Immature natural killer cell (primary cell): Measurements from ENCODE around the gene SPRY4. TPM values are rescaled to one million over a fixed set of nuclear protein-coding genes. Genes with fewer than 3 reads are reported as not detected.

Experiments
- DNase-seq, 3 donors: peaks; one replicate each; pipeline ENCODE4 v3.0.0; 2022; ENCODE audit warnings: mixed read lengths in 1 of 3
- H3K27ac Mint-ChIP-seq, 6 donors: one replicate each; pipeline ENCODE4 v1.8.0; 2020; ENCODE audit warnings: mixed read lengths in 6 of 6, mild to moderate bottlenecking in 5 of 6, inconsistent platforms in 4 of 6, moderate library complexity in 3 of 6
- H3K27me3 Mint-ChIP-seq, 3 donors: one replicate each; pipeline ENCODE4 v1.8.0; 2020 to 2021; ENCODE audit warnings: low read depth in 3 of 3, mild to moderate bottlenecking in 3 of 3, mixed read lengths in 3 of 3, moderate library complexity in 3 of 3, inconsistent platforms in 1 of 3
- H3K36me3 Mint-ChIP-seq, 3 donors: one replicate each; pipeline ENCODE4 v1.8.0; 2020; ENCODE audit warnings: mixed read lengths in 3 of 3, inconsistent platforms in 2 of 3, mild to moderate bottlenecking in 2 of 3
- H3K4me1 Mint-ChIP-seq, 2 donors: one replicate each; pipeline ENCODE4 v1.8.0; 2020; ENCODE audit warnings: inconsistent platforms in 2 of 2, mild to moderate bottlenecking in 2 of 2, mixed read lengths in 2 of 2, moderate library complexity in 1 of 2
- H3K4me3 Mint-ChIP-seq, 5 donors: one replicate each; pipeline ENCODE4 v1.8.0; 2020; ENCODE audit warnings: mild to moderate bottlenecking in 5 of 5, mixed read lengths in 5 of 5, inconsistent platforms in 3 of 5, moderate library complexity in 3 of 5
- H3K9me3 Mint-ChIP-seq, 6 donors: one replicate each; pipeline ENCODE4 v1.8.0; 2020; ENCODE audit warnings: mild to moderate bottlenecking in 6 of 6, mixed read lengths in 6 of 6, inconsistent platforms in 4 of 6, moderate library complexity in 3 of 6
- polyA plus RNA-seq, 3 donors: library from polyadenylated mRNA; unstranded; fragments of 300-500 nt; fragmentation: Illumina TruSeq; gene quantifications; one replicate each; pipeline ENCODE4 v1.2.3, GENCODE V29; 2021

The SPRY4 gene
- polyA plus RNA-seq, 3 donors from 2014 or later, result not detected

DNA sequence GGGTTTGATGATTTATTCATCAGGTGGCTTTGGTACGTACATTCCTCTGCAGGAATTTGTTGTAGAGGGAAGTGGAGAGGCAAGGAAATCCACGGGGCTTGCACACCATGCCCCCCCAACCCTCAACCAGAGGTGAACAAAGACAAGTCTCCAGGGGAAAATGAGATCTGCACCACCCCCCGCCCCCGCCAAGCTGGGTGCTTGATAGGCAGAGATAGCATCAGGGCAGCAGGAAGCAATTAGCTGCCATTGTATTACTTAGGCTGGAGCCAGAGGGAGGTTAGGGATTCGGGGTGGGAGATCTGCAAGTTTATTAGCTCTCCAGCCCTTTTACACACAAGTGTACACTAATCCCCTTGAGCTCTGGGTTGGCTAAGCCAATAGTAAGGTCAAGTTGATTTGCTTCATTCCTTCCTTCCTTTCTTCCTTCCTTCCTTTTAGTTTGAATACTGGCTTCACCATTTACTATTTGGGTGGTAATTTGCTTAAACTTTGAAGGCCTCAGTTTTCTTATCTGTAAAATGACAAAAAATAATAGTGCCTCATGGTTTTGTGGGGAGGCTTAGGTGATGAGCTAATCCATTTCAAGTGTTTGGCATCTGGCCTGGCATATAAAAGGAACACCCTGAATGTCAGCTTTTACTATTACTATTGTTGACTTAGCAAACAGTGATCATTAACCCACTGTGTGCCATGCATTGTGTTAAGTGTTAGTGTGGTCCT lies 34.1 kb downstream of the SPRY4 start:
- peaks cover 2 to 5% (median 3%) of the 10 kb centered on the region in 3 donors for H3K27me3 Mint-ChIP-seq
- H3K4me1 Mint-ChIP-seq, result peaks cover 28 to 35% of the 10 kb centered on the region in 2 donors
- no peaks in the 10 kb centered on the region for H3K9me3 Mint-ChIP-seq

DNA sequence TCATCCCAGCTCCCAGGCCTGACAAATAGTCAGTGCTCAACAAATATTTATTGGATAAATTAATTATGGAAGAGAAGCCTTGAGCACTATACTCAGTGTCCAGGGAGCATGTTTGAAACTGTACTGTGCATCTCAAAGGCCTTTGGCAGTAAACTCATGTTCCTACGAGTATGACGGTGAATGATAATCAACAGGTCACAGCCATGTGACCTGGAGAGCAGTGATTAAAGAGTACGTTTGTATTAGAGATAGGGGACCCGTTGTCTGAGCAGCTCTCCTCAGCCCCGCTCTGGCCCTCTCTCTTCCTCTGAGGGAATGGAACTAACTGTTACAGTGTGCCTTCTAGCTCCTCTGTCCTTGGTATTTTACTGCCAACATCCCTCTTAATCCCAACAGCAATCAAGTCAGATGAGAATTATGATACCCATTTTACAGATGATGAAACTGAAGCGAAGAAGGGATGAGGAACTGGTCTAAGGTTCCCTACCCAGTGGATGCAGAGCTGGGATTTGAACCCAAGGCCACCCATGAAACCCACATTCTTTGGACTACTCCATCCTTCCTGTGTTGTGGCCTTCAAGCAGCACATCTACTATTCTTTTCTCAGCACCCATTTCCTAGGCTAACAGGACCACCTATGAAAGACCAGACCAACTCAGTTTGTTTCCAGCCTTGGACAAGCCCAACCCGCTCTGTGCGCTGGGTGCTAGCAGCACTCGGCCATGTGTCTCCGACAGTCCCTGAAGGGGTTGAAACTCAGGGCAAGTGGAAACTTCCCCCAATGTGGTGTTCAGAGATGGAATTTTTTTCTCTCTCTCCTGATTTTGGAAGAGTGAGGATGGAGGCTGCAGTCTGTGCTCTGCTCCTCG lies 34.9 kb downstream of the SPRY4 start:
- Mint-ChIP-seq H3K36me3 (peaks cover 0 to 5% (median 0%) of the 10 kb centered on the region in 3 donors), H3K27ac (no peak overlapping the region), H3K27me3 (peaks cover 0 to 3% (median 2%) of the 10 kb centered on the region in 3 donors), H3K4me1 (peaks cover 22 to 30% of the 10 kb centered on the region in 2 donors), H3K4me3 (no peak overlapping the region), H3K9me3 (no peaks in the 10 kb centered on the region)
- DNase-seq, result no peak

More for the DNA sequence above, 34.1 kb downstream of the SPRY4 start:
- H3K27ac Mint-ChIP-seq, result no peak overlapping the region
- DNase-seq, result no peak
- no peak overlapping the region for H3K4me3 Mint-ChIP-seq
- peaks cover 0 to 5% (median 0%) of the 10 kb centered on the region in 3 donors for H3K36me3 Mint-ChIP-seq

DNA sequence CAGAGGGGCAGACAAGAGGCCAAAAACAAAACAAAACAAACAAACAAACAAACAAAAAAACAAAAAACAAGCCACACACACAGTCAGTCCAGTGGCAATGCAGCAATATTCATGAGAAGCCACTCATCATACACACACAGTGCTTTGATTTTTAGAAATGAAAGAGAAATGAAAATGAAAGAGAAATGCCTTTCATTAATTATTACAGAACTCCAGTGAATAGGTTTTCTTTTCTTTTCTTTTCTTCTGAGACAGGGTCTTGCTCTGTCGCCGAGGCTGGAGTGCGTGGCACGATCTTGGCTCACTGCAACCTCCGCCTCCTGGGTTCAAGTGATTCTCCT lies 36.9 kb downstream of the SPRY4 start:
- Mint-ChIP-seq H3K4me1 (peaks cover 22 to 24% of the 10 kb centered on the region in 2 donors), H3K4me3 (peak overlapping the region; percentile 48 to 71 (median 57)), H3K27ac (peak overlapping the region in 5 of 6 donors; percentile 16 to 78 (median 57)), H3K27me3 (peaks cover 0 to 3% (median 2%) of the 10 kb centered on the region in 3 donors), H3K36me3 (peaks cover 0 to 5% (median 0%) of the 10 kb centered on the region in 3 donors), H3K9me3 (no peaks in the 10 kb centered on the region)
- DNase-seq, result no peak

DNA sequence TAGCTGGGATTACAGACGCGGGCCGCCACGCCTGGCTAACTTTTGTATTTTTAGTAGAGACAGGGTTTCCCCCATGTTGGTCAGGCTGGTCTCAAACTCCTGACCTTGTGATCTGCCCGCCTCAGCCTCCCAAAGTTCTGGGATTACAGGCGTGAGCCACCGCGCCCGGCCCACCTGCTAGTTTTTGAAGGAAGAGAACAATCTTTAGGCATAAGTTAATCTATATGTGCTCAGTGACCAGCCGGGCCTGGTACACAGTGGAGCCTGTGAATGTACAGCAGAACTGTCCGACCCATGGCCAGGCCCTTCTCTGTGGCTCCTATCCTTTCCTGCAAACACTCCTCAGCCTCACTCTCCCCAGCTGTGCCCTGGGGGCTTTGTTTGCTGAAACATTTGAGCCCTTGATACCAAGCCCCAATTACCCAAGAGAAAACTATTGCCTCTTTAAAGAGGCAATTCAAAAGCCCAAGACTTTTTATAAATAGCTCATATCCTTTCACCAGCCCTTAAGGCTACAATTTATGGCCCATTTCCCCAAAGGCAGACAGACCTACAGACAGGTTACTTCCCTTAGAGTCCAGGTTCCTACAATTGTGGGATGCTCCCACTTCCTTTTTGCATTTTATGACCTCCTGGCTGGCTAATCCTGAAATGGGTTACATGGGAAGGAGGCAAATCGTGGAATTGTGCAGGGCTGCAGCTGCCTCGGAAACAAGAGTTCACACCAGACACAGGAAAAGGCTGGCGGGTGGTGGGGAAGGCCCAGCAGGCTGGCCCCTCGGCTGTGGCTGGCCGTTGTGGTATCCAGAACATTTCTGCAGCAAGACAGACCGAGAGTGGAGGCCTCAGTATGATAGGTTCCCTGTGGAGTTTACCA lies 37.5 kb downstream of the SPRY4 start:
- H3K4me1 Mint-ChIP-seq, result peaks cover 22 to 24% of the 10 kb centered on the region in 2 donors
- peak; percentile 14 to 34 (median 26) for DNase-seq
- peaks cover 0 to 5% (median 0%) of the 10 kb centered on the region in 3 donors for H3K36me3 Mint-ChIP-seq
- peak overlapping the region; percentile 48 to 71 (median 57) for H3K4me3 Mint-ChIP-seq
- peaks cover 0 to 3% (median 2%) of the 10 kb centered on the region in 3 donors for H3K27me3 Mint-ChIP-seq
- no peaks in the 10 kb centered on the region for H3K9me3 Mint-ChIP-seq
- peak overlapping the region in 5 of 6 donors; percentile 16 to 78 (median 57) for H3K27ac Mint-ChIP-seq

DNA sequence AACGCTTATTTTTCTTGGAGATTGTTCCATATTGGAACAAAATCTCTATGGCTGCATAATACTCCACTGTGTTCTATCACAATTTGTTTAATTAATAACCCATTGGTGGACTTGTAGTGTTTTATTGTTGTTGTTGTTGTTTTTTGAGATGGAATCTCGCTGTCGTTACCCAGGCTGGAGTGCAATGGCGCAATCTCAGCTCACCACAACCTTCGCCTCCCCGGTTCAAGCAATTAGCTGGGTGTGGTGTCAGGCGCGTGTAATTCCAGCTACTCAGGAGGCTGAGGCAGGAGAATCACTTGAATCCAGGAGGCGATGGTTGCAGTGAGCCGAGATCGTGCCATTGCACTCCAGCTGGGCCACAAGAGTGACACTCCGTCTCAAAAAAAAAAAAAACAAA lies 38.7 kb downstream of the SPRY4 start:
- no peak for DNase-seq
- H3K27ac Mint-ChIP-seq, result no peak overlapping the region
- H3K9me3 Mint-ChIP-seq, result no peaks in the 10 kb centered on the region
- H3K4me3 Mint-ChIP-seq, result no peak overlapping the region
- H3K4me1 Mint-ChIP-seq, result peaks cover 22 to 24% of the 10 kb centered on the region in 2 donors
- peaks cover 0 to 5% (median 0%) of the 10 kb centered on the region in 3 donors for H3K36me3 Mint-ChIP-seq
- H3K27me3 Mint-ChIP-seq, result peaks cover 0 to 3% (median 2%) of the 10 kb centered on the region in 3 donors

DNA sequence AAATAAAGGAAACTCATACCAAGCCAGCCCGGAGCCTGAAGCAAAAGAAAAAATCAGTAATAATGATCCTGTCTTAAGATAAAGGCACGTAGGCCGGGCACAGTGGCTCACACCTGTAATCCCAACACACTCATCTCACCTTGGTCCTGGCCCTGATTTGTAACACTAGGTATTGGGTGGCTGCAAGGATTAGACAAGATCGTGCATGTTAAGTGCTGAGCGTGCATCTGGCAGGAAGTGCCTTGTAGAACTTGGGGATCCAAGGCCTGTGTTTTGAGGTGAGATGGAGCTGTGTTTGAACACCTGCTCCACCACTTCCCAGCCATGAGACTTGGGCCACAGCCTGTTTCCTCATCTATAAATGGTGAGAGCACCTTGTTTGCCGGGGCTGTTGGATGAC lies 41.5 kb downstream of the SPRY4 start:
- peaks cover 0 to 5% (median 0%) of the 10 kb centered on the region in 3 donors for H3K36me3 Mint-ChIP-seq
- peaks cover 13 to 14% of the 10 kb centered on the region in 2 donors for H3K4me1 Mint-ChIP-seq
- DNase-seq, result no peak
- H3K9me3 Mint-ChIP-seq, result no peaks in the 10 kb centered on the region
- H3K27me3 Mint-ChIP-seq, result peaks cover 0 to 2% (median 0%) of the 10 kb centered on the region in 3 donors
- no peak overlapping the region for H3K4me3 Mint-ChIP-seq
- H3K27ac Mint-ChIP-seq, result no peak overlapping the region

DNA sequence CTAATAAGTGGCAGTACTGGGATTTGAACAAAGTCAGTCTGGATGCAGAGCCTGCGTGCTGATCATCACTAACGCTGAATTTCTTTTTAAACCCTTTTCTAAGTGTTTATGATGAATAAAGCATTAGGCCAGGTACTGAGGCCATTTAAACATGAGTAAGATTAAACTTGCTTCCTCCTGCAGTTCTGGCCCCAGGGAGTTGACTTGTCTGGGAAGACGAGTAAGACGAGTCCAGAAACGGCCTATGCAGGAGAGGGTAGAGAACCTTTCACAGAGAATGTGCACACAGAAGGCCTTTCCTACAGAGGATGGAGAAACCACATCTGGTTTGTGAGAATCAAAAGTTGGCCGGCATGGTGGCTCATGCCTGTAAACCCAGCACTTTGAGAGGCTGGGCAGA lies 42.9 kb downstream of the SPRY4 start:
- Mint-ChIP-seq H3K4me1 (peaks cover under 1 to 2% of the 10 kb centered on the region in 2 donors), H3K27ac (no peak overlapping the region), H3K9me3 (no peaks in the 10 kb centered on the region), H3K27me3 (peaks cover 0 to 2% (median 0%) of the 10 kb centered on the region in 3 donors), H3K36me3 (no peaks in the 10 kb centered on the region), H3K4me3 (no peak overlapping the region)
- no peak for DNase-seq

DNA sequence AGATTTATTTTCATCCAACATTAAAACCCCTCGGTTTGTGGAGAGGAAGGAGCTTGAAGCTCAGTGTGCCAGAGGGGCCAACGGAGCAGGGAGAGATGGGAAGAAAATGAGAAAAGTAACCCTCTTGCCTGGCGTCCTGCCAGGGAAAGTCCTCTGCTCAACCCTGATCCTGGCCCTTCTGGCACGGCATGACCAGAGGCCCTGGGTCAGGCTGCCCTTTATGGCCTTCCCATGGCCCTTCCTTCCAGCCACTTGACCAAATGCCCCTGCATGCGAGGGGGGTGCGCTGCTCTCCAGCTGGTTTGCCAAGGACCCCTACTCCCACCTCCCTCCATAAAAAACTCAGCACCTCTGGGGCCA lies 43.8 kb downstream of the SPRY4 start:
- Mint-ChIP-seq H3K4me3 (no peak overlapping the region), H3K36me3 (no peaks in the 10 kb centered on the region), H3K9me3 (no peaks in the 10 kb centered on the region), H3K27ac (no peak overlapping the region), H3K4me1 (peaks cover 0 to under 1% of the 10 kb centered on the region in 2 donors), H3K27me3 (peaks cover 0 to 4% (median 0%) of the 10 kb centered on the region in 3 donors)
- DNase-seq, result no peak

DNA sequence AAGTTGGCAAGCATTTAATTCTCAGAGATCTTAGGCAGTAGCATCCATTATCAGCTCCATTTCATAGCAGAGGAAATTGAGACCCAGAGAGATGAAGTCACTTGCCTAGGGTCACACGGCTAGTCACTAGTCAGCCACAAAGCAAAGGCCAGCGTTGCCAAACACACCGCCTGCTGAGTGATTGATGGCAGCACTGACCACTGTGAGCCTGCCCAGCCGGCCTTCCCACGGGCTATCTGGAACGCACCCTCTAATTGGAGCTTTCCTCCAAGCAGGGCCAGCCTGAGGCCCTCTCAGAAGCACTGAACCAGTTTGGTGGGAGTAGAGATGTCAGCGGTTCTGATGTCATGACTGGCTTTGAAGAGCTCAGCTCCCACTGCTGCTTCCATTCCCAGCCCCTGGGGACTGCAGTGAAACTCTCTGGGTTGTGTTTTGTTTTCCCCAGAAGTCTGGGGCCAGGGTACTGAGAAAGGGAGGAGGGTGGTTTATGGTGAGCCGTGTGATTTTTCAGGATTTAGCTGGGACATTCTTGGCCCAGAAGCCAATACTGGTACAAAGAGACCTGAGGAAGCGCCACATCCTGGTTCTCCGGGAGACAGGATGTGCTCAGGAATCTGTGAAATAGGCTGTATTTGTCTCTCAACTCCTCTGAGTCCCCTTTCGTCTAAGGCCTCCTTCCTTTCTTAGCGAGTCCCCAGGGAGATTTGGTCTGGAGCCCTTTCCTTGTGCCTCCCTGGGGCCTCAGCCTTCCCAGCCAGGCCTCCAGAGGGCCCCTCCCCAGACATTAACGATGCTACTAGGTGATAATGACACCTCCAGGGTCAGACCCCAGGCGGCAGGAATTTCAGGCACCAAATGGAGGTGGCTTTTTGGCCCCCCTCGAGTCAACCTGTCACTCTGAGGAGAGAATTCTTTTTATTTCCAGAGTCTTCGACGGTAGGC lies 44.5 kb downstream of the SPRY4 start:
- Mint-ChIP-seq H3K9me3 (no peaks in the 10 kb centered on the region), H3K36me3 (no peaks in the 10 kb centered on the region), H3K4me1 (no peaks in the 10 kb centered on the region), H3K4me3 (no peak overlapping the region), H3K27me3 (peaks cover 0 to 6% (median 0%) of the 10 kb centered on the region in 3 donors), H3K27ac (no peak overlapping the region)
- no peak for DNase-seq

DNA sequence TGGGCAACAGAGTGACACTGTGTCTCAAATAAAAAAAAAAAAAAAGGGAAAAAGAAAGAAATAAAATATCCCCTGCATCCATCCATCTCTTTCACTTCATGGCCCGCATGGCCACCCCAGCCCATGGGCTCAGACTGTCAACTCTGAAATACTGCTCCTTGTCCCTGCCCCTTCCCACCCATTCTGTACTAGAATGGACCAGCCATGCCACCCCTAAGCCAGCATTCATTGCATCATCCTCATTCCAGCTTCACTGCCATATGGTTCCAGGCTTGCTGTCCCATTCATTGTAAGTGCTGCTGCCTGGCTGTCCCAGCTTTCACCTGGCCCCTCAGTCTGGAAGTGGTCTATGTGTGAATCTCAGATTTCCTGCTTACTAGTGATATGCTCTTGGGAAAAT lies 46.2 kb downstream of the SPRY4 start:
- H3K9me3 Mint-ChIP-seq, result no peaks in the 10 kb centered on the region
- no peaks in the 10 kb centered on the region for H3K4me1 Mint-ChIP-seq
- no peak overlapping the region for H3K4me3 Mint-ChIP-seq
- H3K36me3 Mint-ChIP-seq, result no peaks in the 10 kb centered on the region
- H3K27me3 Mint-ChIP-seq, result peaks cover 0 to 6% (median 0%) of the 10 kb centered on the region in 3 donors
- DNase-seq, result no peak
- H3K27ac Mint-ChIP-seq, result no peak overlapping the region

DNA sequence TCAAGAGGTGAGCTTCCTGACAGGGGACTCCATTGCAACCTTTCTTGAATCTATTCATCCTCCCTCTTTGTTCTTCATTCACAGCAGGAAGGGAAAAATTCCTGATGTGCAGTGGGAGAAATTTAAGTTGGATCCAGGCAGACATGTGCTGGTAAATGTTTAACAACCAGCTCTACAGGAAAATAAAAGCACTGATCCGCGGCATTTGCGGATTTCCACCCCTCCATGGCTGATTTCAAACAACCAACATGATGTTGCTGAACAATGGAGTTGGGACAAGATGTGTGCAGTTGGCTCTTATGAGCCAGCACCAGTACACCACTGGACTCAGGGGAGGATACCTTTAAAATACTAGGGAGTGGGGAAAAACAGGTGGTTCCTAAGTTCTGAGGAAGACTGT lies 47.0 kb downstream of the SPRY4 start:
- no peak for DNase-seq
- Mint-ChIP-seq H3K4me3 (no peak overlapping the region), H3K36me3 (no peaks in the 10 kb centered on the region), H3K27me3 (peaks cover 0 to 6% (median 0%) of the 10 kb centered on the region in 3 donors), H3K9me3 (no peaks in the 10 kb centered on the region), H3K27ac (no peak overlapping the region), H3K4me1 (no peaks in the 10 kb centered on the region)

DNA sequence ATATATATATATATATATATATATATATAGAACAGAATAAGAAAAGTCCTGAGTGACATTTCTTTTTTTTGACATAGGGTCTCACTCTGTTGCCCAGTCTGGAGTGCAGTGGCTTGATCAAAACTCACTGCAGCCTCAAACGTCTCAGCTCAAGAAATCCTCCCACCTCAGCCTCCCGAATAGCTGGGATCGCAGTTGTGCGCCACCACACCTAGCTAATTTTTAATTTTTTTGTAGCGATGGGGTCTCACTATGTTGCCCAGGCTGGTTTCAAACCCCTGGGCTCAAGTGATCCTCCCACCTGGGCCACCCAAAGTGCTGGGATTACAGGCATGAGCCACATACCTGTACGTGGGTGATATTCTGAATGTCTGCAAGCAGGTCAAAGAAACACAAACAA lies 48.3 kb downstream of the SPRY4 start:
- H3K9me3 Mint-ChIP-seq, result no peaks in the 10 kb centered on the region
- H3K27me3 Mint-ChIP-seq, result peaks cover 0 to 6% (median 0%) of the 10 kb centered on the region in 3 donors
- no peaks in the 10 kb centered on the region for H3K4me1 Mint-ChIP-seq
- H3K27ac Mint-ChIP-seq, result no peak overlapping the region
- no peak for DNase-seq
- no peaks in the 10 kb centered on the region for H3K36me3 Mint-ChIP-seq
- H3K4me3 Mint-ChIP-seq, result no peak overlapping the region
